Measurements from ENCODE around the gene ISYNA1.
A peak's percentile ranks its signal among the peaks of the same experiment; 100 is the strongest.

Gene ISYNA1

DNA sequence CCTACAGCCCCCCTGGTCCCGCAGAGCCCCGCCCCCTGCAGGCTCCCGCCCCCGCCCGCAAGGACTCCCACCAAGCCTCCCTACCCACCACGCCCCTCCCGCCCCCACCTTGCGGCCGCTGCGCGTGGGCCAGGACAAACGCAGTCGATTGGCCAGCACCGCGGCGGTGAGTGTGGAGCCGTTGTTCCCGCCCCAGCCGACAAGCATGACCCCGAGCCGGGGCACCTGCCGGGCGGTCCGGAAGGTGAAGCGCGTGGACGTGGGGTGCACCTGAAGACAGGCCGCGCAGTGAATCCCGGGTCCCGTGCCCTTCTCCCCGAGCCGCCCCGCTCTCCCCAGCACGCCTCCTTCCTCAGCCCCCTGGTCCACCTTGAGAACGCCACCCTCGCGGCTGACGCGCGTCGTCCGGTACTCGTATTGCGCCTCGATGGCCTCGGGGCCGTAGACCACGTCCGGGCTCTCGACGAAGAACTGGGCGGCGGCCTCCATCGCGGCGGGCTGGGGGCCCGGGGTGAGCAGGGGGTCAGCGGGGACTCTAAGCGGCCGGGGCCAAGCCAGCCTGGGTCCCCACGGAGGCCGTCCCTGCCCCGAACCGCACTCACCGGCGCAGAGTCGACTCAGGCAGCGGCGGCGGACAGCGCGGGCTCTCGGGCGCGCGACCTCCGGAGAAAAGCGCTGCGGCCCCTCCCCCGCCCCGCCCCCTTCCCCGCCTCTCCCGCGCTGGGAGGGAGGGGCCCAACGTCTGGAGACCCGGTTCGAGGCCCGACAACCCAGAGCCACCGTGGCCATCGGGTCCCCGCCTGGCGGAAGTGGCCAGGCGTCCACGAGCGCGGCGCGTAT is at the start of gene ISYNA1:
Gene ISYNA1, minus strand, starts transcription at position 643 of the 840 bp plus-strand sequence. Its CDS starts 154 bp downstream, at position 489.
- DNase-seq = peak; percentile 50

DNA sequence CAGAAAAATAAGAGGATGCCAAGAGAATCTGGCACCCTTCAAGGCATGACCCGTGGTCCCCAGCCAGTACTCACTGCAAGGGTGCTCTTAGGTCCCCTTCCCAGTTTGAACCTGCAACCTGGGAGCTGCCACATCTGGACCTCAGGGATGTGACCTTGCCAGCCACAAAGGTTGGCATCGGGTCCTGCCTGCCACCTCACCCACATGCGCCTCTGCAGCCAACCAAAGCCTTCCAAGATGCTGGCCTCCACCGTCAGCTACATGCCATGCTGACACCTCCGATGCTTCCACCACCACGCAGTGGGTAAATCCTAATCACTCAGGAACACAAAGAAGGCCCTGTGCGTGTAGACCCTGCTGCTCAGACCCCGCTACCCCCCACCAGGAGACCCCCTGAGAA is 48.8 kb upstream of the ISYNA1 start:
- no peak for DNase-seq

DNA sequence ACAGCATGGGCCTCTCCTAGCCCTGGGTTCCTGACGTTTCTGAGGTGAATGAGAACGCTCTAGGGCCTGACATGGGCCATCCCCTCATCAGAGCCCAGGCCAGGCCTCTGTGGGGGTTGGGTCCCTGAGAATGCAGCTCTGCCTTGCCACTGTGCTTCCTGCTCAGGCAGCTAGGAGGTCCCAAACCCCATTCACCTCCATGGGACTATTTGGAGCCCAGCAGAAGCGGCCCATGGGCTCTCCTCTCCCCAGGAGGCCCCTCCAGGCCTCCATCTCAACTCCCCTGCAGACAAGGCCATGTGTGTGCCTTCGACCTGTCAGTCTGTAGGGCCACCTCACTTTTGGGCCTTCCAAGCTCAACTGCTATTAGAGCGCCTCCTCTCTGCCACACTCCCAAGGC is 47.1 kb upstream of the ISYNA1 start:
- DNase-seq = no peak

GRCh38 chr19:18483119-18483890 is 45.4 kb upstream of the ISYNA1 start:
- DNase-seq = peak; percentile 80

GRCh38 chr19:18481505-18482222 is 43.7 kb upstream of the ISYNA1 start:
- DNase-seq = no peak

- peak; percentile 80 for DNase-seq
Observed at GRCh38 chr19:18480006-18480691, 42.2 kb upstream of the ISYNA1 start.

- no peak for DNase-seq
Observed at GRCh38 chr19:18478545-18479311, 40.8 kb upstream of the ISYNA1 start.

DNA sequence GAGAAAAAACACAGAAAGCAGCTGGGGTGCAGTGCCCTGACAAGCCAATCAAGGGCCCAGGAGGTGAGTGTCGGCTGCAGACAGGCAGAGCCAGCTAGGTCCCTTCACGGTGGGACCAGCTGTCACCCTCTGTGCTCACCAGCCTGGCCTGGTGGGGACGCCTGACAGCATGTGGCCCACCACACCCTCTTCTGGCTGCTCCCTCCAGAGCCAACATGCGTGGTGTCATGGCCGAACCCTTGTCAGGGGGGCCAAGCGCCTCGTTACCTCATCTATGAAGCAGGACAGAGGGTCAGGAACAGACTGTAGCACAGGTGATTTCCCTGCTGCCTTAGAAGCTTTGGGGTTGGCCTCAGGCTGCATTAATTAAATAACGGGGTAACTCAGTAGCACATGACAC is 40.0 kb upstream of the ISYNA1 start:
- no peak for DNase-seq

DNA sequence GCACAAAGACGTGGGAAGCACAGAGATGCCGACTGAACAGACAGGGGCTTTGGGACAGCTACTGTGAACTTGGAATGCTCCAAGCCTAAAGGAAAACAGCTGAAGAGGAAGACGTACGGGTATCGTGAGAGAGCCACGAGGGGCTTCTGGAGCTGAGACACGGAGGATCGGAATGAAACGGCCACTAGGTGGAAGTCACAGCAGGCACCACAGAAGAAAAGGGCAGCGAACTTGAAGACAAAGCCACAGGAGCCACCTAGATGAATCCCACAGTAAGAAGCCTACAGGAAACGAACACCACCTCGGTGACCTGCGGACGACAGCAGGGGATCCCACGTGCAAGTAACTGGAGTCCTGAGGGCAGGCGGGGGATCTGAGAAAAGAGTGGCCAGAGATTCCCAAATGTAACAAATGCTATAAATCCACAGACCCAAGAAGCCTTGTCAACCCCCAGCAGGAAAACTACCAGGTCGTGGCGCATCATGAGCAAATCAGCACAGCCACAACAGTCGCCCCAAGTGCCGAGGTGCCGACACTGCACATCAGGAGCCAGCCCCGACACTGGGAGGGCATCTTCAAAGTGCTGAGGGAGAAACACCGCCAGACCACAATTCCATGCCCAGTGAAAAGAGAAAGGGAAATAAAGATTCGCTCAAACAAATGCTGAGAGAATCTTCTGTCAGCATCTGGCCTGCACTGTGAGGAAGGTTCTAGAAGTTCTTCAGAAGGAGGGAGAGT is 39.3 kb upstream of the ISYNA1 start:
- DNase-seq = no peak

DNA sequence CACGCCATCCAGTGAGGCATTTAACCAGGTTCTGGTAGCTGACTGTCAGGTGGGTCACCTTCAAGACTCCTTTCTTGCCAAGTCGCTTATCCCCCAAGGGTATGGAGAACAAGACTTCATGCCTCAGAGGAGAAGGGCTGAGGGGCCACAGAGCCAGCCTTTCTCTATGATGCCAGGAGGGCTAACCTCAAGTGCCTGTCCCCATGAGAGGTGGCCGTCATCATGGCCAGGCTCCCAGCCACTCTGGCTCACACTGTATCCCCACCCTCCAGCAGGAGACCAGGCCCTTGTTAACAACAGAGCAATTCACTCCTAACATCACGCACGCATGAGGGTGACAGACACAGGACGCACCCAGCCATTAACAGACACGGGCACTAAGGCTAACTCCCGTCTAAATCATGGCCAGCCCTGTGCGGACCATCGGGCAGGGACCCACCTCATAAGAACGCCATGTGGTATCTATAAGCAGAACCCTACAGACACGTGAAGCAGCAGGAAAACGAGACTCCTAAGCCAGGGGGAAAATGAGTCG is 38.6 kb upstream of the ISYNA1 start:
- no peak for DNase-seq

GRCh38 chr19:18475762-18476331 is 37.9 kb upstream of the ISYNA1 start:
- DNase-seq = no peak

GRCh38 chr19:18475004-18475453 is 37.1 kb upstream of the ISYNA1 start:
- DNase-seq = no peak

DNA sequence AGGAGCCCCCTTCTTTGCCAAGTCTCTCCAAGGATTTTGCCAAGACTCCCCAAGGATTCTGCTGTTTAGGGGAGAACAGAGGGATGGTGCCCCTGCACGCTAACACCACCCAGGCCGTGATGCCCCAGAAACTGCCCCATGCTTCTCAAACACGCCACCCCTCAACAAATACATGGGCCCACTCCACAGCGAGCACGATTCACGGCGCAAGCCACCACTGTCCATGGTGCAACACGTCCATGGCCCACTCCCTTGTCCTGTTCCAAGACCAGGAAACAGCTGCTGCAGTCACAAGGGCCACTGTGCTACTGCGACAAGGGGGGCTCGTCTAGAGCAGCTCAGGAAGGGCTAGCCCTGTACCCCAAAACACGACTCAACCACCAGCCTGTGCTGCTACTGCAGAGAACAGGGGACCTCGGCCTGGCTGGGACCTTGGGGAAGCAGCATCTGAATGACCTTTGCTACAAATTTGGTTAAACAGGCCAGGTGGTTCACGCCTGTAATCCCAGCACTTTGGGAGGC is 36.5 kb upstream of the ISYNA1 start:
- no peak for DNase-seq

DNA sequence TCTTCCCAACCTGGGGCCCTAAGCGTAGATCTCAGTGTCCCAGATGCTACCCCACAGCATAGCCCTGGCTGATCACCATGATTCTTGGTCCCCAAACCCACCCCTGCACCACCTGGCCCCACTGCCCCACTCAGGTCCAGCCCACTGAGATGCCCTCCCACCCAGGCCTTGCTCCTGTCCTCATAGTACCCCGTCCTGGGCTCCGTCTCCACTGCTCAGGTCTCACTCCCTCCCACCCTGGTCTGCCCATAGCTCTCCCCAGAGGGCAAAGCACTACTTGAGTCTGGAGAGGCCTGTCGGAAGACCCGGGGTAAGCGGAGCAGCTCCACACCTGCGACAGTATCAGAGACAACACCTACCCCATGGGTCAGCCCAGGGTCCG is 35.8 kb upstream of the ISYNA1 start:
- DNase-seq = no peak

GRCh38 chr19:18473003-18473705 is 35.2 kb upstream of the ISYNA1 start:
- DNase-seq = no peak

GRCh38 chr19:18470787-18471186 is 32.9 kb upstream of the ISYNA1 start:
- no peak for DNase-seq

DNA sequence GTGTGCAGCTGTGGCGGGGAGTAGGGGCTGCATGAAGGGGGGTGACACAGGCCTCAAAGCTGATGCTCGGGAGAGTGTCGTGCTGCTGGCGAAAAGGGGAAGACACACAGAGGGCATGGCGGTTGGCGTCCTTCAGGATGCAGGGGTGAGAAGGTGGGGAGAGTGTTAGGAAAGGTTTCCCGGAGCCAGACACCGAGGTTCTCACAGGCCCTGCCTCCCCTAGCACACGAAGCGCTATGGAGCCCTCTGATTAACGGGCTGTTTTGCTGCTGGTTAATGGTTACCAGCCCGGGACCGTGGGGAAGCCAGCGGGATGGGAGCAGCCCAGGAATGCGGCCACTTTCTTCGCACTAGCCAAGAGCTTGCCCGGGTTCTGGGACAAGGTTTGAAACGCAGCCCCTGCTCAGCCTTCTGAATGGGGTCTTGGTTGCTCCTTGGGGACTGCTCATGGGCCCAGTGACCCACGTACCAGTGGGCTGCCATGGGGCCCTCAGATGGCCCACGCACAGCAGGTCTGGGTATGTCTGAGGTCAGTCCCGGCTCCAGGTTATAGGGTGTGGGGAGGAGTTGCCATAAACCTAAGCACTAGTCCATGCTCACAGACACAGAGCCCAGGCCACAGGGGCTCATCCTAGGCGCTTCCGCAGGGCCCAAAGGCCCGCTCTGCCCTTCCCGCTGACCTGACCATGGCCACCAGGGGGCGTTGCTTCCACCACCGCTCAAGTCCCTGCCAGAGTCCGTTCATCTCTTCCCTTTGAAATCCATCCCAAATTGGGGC is 31.3 kb upstream of the ISYNA1 start:
- DNase-seq = no peak

DNA sequence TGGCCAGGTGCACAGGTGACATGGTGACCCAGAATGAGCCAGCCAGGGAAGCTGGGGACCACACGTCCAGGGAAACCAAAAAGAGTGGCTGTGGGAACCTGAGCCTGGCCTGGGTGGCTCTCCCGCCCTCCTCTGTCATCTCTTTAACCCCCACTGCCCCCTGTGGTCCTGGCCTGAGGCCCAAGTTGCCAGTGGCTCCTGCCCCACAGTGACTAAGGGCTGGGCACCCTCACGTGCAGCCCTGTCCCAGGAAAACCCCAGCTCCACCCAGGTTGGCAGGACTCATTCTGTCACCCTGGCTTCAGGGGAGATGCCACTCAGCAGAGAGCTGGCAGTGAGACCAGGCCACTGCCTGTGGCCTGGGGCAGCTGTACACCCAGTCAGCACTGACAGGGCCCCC is 30.6 kb upstream of the ISYNA1 start:
- no peak for DNase-seq

DNA sequence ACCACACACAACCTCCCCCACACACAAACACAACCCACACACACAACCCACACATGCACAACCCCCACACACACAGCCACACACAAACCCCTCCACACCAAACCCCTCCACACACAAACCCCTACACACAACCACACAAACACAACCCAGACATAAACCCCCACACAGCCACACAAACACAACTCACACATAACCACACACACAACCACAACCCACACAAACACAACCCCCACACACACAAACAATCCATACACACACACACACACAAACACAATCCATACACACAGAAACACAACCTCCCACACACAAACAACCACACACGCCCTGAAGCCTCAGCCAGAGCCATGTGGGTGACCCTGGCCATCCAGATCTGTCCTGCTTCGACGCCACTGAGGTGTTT is 30.0 kb upstream of the ISYNA1 start:
- DNase-seq = no peak
